ENCODE data around the gene LRAT. TPM values are rescaled to one million over a fixed set of nuclear protein-coding genes. Genes with fewer than 3 reads are reported as not detected.

Gene LRAT
- total RNA-seq, 2 donors from 2014 or later: 0.64 to 3.0 TPM

- no peak for DNase-seq (ENCODE audit: low spot score)
- H3K27ac ChIP-seq: no peak overlapping the region
- H3K27me3 ChIP-seq (replicated peaks; ENCODE audit: insufficient read depth): no peaks in the 10 kb centered on the region
- H3K9me3 ChIP-seq: no peaks in the 10 kb centered on the region
- no peak overlapping the region for H3K4me3 ChIP-seq
- WGBS: 79% methylated on average over 6 of the region's 6 CpGs
- intact Hi-C loops (cut with DNase I): no loop called here
- no peaks in the 10 kb centered on the region for H3K4me1 ChIP-seq (replicated peaks)
- H3K36me3 ChIP-seq: no peaks in the 10 kb centered on the region
- TF ChIP-seq CTCF (IDR thresholded peaks at IDR 0.05): no peak
- TF ChIP-seq POLR2AphosphoS5 (IDR thresholded peaks at IDR 0.05): no peak
- no peak for TF ChIP-seq POLR2A (IDR thresholded peaks at IDR 0.05)
These were observed 13.9 kb downstream of the LRAT start for GRCh38 chr4:154757713-154758112.

DNA sequence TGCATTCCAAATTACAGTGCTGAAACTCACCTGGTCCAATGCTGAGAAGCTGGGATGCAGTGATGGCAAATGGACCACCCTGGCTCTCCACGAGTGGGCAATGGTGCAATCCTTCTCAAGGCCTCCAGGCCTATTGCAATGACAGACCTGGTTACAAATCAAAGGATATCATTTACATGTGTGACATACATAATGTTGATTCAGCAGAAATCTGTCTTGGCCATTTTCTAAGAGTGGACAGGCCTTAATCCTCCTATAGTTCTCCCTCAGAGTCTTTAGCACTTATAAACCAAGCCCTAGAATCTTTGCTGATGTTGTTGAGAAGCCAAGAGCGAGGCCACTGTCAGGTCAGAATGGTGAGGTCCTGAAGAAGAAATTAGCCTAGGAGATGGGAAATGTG, 17.1 kb downstream of the LRAT start:
- Histone ChIP-seq H3K9me3 (no peaks in the 10 kb centered on the region), H3K4me3 (no peak overlapping the region), H3K4me1 (replicated peaks) (no peaks in the 10 kb centered on the region), H3K27me3 (replicated peaks; ENCODE audit: insufficient read depth) (no peaks in the 10 kb centered on the region), H3K27ac (no peak overlapping the region), H3K36me3 (no peaks in the 10 kb centered on the region)
- WGBS: 98% methylated on average over 2 of the region's 2 CpGs
- intact Hi-C loops (cut with DNase I): no loop called here
- no peak for TF ChIP-seq POLR2A (IDR thresholded peaks at IDR 0.05)
- no peak for TF ChIP-seq POLR2AphosphoS5 (IDR thresholded peaks at IDR 0.05)
- TF ChIP-seq CTCF (IDR thresholded peaks at IDR 0.05): no peak
- DNase-seq (ENCODE audit: low spot score): no peak

- DNase-seq (ENCODE audit: low spot score): no peak
- Histone ChIP-seq H3K9me3 (no peaks in the 10 kb centered on the region), H3K27ac (no peak overlapping the region), H3K4me1 (replicated peaks) (no peaks in the 10 kb centered on the region), H3K4me3 (no peak overlapping the region), H3K27me3 (replicated peaks; ENCODE audit: insufficient read depth) (no peaks in the 10 kb centered on the region), H3K36me3 (no peaks in the 10 kb centered on the region)
- TF ChIP-seq CTCF (IDR thresholded peaks at IDR 0.05) (no peak), POLR2A (IDR thresholded peaks at IDR 0.05) (no peak), POLR2AphosphoS5 (IDR thresholded peaks at IDR 0.05) (no peak)
- WGBS: 91% methylated on average over 1 of the region's 1 CpG
- intact Hi-C loops (cut with DNase I): loop anchor here (5.0 to 10.0 kb wide), 2 partner anchors 141 to 223 kb away; partner anchors contain the start of gene PLRG1
These were observed 34.5 kb downstream of the LRAT start for GRCh38 chr4:154778264-154778663.

- Histone ChIP-seq H3K27me3 (replicated peaks; ENCODE audit: insufficient read depth) (no peaks in the 10 kb centered on the region), H3K9me3 (no peaks in the 10 kb centered on the region), H3K4me3 (no peak overlapping the region), H3K4me1 (replicated peaks) (no peaks in the 10 kb centered on the region), H3K27ac (no peak overlapping the region), H3K36me3 (no peaks in the 10 kb centered on the region)
- intact Hi-C loops (cut with DNase I): loop anchor here (5.0 to 10.0 kb wide), 2 partner anchors 142 to 225 kb away; partner anchors contain the start of gene PLRG1
- TF ChIP-seq POLR2AphosphoS5 (IDR thresholded peaks at IDR 0.05) (no peak), POLR2A (IDR thresholded peaks at IDR 0.05) (no peak), CTCF (IDR thresholded peaks at IDR 0.05) (peak in 3 of 4 experiments; percentile 20 to 49 (median 42))
- no peak for DNase-seq (ENCODE audit: low spot score)
- whole genome bisulfite sequencing: 39% methylated on average over 3 of the region's 3 CpGs
These were observed 35.7 kb downstream of the LRAT start for GRCh38 chr4:154779362-154779947.

All from prostate gland (tissue), 2 donors.